GM18861 (cell line): Measurements from ENCODE around the gene SLC17A6.

Source experiments
- ATAC-seq: cut with Tn5 transposase; IDR thresholded peaks from one replicate; pipeline ENCODE4 v1.9.1; 2021; ENCODE audit not compliant: unreplicated experiment

The SLC17A6 gene

GRCh38 chr11:22337596-22338485 lies at the start of gene SLC17A6:
SLC17A6 (plus strand) TSS chr11:22338381; CDS start chr11:22338534, 153 bp downstream.
- ATAC-seq: no peak

DNA sequence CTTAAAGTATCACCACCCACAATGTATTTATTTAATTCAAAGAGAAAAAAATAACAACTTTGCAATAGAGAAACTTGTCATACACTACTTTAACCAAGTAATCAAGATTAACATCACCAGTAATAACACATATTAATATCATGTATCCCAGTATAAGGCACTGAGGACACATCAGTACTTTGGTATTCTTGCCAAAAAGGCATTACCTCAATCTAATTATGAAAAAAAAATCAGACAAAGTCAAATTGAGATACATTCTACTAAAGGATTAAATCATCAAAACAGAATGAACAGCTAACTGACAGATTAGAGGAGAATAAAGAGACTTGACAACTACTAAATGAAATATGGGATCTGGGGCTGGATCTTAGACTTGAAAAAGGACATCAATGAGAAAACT lies 35.8 kb upstream of the SLC17A6 start:
- ATAC-seq: no peak

DNA sequence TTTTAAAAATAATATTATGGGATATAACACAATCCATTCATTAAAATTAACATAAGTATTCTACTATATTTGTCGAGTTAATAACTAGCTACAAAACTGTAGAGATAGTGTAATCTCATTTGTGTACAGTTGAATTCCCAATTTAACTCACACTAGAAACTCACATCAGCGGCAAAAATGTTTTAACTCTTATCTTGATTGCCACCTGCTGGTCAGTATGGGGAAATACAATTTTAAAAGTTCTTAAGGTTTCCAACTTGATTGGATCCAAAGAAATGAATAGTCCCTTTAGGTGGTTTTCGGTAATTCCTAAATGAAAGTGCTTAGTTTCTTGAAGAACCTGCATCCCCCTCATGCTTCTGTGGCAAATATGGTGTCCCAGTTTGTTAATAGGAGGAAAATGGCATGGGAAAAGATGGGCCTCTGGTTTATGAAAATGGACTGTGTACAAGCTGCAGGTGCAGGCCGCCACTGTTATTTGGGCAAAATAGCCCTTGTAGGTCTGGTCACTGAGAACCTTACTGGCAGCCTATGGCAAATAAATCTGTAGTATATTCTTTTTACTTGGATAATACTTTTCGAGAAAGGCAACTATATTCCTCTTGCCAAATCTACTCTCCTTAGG lies 33.7 kb upstream of the SLC17A6 start:
- ATAC-seq: no peak

- no peak for ATAC-seq
Measured at GRCh38 chr11:22317656-22318055, 20.5 kb upstream of the SLC17A6 start.

GRCh38 chr11:22331771-22332170 lies 6.4 kb upstream of the SLC17A6 start:
- no peak for ATAC-seq

- ATAC-seq: no peak
Measured at GRCh38 chr11:22336587-22336986, 1.6 kb upstream of the SLC17A6 start.

GRCh38 chr11:22339611-22340010 lies 1.4 kb downstream of the SLC17A6 start:
- ATAC-seq: no peak

- no peak for ATAC-seq
Measured at GRCh38 chr11:22340235-22340634, 2.1 kb downstream of the SLC17A6 start.

DNA sequence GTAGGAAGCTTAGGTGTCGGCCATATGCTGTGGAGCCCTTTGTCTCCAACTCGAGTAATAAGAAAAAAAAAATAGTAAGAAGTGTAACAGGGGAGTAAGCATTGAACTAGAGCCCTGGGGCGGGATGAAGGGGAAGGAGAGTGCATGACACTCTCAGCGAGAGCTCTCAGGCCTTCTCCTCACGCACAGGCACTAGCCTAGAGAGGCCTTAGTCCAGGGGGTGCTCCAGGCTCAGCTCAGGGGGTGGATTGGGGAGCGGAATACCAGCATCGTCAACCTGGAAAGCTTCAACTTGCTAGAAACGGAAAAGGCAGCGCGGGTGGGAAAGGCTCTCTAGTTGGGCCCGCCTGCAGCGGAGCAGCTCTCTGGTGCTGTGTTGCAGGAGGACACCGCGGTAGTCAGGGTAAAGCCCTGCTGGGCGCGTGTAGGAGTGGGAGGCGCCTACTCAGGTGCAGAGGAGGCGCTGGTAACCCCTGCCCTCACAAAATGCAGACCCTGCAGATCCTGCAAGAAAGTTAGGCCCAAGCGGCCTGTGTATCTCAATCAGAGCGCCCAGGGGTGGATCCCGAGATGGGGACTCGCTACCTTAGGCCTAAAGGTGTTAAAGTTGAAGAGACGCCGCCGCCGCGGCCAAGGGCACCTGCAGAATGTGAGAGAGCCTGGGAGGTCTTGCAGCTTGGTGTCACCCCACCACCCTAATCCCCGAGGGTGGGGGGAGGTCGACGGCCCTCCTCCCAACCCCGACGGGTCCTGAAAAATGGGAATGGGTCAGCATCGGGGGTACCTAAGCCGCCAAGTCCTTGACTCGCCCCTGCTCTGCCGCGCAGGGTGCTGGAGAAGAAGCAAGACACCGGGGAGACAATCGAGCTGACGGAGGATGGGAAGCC lies 2.8 kb downstream of the SLC17A6 start:
- ATAC-seq: no peak

DNA sequence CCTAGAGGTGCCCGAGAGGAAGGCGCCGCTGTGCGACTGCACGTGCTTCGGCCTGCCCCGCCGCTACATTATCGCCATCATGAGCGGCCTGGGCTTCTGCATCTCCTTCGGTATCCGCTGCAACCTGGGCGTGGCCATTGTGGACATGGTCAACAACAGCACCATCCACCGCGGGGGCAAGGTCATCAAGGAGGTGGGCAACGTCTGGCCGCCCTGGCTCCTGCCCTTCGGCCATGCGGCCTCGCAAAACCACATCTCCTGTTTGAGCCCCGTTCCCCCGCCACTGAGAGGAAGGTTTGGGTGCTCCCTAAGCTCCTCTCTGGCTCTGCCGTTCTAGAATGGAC lies 3.4 kb downstream of the SLC17A6 start:
- ATAC-seq: no peak

DNA sequence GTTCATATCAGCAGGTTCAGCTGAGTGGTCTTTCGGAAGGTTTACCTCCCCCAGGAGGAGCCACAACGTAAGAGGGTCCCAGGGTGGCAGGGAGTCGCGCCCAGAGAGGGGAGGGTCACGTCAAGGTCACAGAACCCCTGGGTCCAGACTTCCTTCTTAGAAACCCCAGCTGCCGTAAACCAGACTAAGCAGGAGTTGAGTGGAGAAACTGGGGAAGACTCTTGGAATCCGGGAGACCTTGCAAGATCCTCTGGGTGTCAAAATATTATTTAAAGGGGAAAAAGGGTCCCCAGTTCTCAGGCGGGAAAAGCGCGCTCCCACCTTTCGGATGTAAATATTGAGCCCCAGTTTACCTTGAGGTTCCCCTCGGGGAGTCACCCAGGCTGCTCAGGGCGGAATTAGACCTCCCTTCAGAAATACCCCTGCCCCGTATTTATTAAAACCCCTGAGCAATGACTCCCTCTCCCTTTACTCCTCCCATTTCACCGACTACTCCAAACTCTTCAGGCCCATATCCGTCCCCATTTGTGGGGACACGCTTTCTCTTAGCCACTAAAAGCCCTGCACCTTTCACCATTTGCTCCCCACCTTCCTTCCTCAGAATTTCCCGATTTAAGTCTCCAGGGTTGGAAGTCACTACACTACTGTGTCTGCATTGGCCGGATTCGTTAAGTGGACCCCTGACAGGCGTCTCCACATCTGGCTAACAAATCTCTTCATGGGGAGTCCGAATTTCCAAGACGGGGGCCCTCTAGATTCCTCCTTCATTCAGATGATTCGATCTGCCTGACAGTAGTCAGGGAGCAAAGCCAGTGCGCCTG lies 4.2 kb downstream of the SLC17A6 start:
- ATAC-seq: no peak

- ATAC-seq: no peak
Measured at GRCh38 chr11:22343032-22343324, 4.8 kb downstream of the SLC17A6 start.

- no peak for ATAC-seq
Measured at GRCh38 chr11:22343371-22344032, 5.3 kb downstream of the SLC17A6 start.

- no peak for ATAC-seq
Measured at GRCh38 chr11:22344081-22344480, 5.9 kb downstream of the SLC17A6 start.

DNA sequence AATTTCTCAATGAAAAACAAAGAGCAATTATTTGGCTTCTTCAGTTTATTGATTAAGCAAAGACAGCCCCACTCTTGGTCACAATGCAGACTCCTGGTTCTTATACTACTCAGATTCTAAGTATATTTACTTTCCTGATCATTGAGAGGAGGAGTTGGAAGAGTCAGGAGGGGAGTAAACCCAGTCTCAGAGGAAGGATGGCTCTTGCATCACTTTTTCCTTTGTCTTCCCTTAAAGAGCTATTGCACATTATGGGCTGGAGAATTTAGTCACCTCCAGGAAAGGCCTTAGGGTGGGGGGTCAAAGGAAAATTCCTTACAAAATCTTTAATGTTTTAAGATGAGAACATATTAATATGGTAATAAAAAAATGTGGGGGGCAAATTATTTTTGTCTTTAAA lies 8.1 kb downstream of the SLC17A6 start:
- ATAC-seq: no peak

DNA sequence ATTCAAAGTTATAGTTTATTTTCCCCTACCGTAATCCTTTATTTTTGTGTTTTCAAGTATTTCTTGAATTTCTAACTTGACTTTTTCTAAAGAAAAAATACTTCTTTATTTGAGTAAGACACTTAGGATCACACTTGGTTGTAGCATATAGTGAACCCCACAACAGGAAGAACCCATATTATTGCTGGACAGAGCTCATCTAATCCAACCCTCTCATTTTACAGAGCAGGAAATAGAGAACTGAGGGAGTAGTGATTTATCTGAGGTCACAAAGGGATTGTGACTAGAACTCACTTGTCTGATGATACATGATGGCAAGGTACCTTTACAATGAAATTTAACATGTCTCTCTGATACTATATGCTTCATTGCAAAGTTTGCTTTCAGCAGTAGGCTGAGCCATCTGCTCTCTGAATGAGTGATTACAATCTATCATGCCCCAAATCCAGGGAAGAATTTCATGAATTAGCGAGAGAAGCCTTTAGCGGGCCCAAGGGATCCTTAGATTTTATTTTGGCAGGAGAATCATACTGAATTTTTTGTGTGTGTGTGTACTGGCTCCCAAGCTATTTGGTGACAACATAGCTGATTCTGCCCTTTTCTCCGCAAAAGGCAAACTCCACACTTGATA lies 9.8 kb downstream of the SLC17A6 start:
- ATAC-seq: no peak

DNA sequence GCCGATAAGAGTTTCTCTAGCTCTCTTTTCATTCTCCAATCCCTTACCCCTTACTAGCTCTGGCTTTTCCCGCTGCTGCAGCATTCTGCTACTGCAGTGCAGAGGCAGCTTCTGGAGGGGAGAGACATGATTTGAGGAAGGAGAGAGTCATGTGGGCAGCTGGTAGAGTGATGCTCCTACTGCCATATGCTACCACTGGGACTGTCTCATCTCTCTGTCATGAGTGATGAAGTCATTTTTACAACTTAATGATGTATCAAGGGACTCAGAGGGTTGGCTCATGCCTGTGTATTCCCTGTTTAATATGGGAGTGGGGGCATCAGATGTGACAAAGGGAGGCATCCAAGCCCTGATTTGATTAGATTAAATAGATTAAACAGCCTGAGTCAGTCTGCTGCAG lies 11.3 kb downstream of the SLC17A6 start:
- ATAC-seq: no peak

- no peak for ATAC-seq
Measured at GRCh38 chr11:22359295-22359694, 21.1 kb downstream of the SLC17A6 start.

DNA sequence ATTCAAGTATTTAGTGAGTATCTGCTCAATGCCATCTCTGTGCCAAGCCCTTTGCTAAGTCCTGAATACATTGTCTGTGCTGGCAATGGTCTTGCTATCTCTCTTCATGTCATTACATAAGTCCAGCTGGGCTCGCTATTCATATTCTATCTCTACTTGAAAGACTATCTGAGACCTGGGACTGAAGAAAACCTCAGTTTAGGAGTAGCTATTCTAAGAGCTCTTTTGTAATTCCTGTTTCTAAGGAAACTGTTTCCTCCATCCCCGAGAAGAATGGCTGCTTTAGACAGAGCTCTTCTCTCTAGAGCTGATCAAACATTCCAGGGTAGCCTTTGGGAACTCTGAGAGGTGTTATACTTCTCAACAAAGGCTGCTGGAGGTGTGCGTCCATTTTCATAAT lies 33.0 kb downstream of the SLC17A6 start:
- ATAC-seq: no peak

GRCh38 chr11:22387126-22387525 lies 48.9 kb downstream of the SLC17A6 start:
- ATAC-seq: no peak
